ENCODE measurements around the gene TMEM132E.
A peak's percentile ranks its signal among the peaks of the same experiment; 100 is the strongest.

The TMEM132E gene

DNA sequence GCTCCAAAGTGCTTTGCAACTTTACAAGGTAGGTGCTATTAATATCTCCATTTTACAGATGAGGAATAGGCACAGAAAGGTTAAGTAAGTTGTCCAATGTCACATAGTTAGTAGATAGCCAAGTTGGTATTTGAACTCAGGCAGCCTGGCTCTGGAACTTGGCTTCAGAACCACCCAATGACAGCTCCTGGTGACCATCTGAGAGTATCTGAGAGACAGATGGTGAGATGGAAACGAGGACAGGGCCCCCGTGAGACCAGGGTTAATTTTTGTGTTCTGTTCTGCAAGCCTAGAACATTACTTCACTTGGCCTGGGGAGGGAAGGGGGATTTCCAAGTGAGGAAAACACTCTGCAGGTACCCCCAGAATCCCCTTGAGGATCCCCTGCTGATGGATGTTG lies 9.8 kb upstream of the TMEM132E start:
- DNase-seq (ENCODE audit: low spot score), result no peak
- no peak for FAIRE-seq

DNA sequence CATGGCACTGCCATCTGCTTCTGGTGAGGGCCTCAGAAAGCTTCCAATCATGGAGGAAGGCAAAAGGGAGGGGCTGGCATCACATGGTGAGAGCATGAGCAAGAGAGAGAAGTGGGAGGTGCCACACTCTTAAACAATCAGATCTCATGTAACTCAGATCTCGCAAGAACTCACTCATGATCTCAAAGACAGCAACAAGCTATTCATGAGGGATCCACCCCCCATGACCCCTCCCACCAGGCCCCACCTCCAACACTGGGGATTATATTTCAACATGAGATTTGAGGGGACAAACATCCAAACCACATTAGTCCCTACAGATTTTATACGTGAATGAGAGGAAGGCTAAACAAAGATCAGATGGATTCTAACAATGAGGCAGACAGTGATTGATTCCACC lies 8.9 kb upstream of the TMEM132E start:
- DNase-seq (ENCODE audit: low spot score) (no peak), FAIRE-seq (no peak)

DNA sequence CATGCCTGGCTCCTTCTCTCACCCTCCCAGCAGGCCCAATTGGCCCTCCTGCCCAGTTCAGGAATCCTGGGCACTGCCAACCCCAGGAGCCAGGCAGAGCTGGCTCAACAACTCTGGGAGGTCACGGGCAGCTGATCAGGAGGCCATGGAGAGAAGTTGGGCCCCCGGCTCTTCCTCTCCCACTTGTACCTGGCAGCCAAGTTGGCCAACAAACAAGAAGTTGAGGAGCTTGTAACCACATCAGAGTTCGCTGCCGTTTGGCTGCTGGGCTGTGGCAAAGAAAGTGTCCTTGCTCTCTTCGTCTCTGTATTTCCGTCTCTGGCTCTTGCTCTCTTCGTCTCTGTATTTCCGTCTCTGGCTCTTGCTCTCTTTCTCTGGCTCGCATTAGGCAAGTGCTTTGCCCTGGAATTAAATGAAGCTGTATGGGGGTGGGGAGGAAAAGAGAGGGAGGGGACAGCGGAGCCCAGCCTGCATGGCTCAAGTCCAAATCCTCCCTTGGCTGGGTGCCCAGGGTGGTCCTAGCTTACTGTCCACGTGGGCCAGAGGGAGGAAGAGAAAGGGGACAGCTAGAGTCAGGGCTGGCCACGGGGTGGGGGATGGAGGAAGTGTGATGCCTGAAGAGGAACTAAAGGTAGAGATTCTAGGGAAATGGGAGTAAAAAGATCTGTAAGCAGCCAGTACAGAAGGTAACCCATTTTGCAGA lies 7.8 kb upstream of the TMEM132E start:
- DNase-seq (ENCODE audit: low spot score), result no peak

DNA sequence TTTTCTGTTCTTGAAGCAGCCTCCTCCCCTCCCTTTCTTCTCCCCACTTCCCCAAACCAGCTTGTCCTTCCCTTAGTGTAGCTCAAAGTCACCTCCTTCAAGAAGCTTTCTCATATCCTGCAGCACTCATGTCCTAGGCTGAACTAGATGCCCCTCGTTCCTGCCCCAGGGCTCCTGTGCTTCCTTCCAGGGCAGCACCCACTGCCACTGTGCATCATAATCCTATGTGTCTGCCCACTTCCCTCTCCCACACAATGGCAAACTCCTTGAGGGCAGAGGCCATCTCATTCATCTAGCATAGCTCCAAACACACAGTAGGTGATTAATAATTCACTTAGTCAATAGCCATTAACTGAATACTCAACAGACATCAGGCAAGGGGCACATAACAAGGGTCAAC lies 6.9 kb upstream of the TMEM132E start:
- FAIRE-seq, result no peak

More for the DNA sequence above, 7.8 kb upstream of the TMEM132E start:
- no peak for FAIRE-seq

DNA sequence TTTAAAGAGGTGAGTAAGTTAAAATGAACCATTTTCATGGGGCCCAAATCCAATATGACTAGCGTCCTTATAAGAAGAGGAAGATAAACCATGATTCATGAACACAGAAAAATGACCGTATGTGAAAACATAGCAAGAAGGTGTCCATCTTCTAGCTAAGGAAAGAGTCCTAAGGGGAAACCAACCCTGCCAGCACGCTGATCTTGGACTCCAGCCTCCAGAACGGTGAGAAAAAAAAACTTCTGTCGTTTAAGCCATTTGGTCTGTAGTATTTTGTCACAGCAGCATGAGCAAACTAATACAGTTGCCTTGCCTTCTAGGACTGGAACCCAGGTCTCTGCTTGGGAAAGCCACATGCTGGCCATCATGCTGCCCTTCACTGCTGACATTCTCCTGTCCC lies 4.2 kb upstream of the TMEM132E start:
- no peak for FAIRE-seq
- no peak for DNase-seq (ENCODE audit: low spot score)

More for the DNA sequence above, 6.9 kb upstream of the TMEM132E start:
- DNase-seq (ENCODE audit: low spot score), result no peak

DNA sequence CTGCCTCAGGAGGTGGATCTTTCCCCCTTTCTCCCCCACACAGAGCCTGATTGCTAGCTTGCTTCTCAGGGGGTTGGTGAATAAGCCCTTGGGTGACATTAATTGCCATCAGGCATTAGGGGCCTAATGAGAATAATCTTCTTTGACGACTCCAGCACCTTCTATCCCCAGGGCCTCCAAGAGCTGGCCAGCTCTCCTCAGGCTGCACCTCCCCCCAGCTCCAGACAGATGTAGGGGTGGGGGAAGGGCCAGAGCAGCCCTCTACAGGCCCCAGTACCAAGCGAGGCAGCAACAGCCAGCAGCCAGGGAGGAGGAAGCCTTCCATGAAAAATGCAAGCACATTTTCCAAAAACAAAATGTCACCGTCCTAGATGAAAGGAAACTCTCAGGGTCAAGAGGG lies 1.4 kb upstream of the TMEM132E start:
- FAIRE-seq (no peak), DNase-seq (ENCODE audit: low spot score) (no peak)

DNA sequence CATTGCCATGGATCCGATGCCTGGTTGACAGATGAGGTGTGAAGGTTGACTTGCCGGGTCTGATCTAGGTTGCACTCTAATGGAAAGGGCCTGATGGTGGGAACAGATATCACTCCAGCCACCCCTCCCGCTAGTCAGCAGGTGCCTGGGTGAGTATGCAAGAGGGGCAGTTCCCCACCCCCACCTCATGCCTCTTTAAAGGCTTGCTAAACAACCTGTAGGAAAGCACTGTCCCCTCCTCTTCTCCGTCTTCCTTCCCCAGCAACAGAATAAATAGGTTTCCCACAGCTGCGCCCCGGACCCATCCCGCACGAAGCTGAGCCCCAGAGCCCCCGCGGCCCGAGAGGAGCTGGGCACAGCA lies 746 bp upstream of the TMEM132E start:
- DNase-seq (ENCODE audit: low spot score) (no peak), FAIRE-seq (no peak)

DNA sequence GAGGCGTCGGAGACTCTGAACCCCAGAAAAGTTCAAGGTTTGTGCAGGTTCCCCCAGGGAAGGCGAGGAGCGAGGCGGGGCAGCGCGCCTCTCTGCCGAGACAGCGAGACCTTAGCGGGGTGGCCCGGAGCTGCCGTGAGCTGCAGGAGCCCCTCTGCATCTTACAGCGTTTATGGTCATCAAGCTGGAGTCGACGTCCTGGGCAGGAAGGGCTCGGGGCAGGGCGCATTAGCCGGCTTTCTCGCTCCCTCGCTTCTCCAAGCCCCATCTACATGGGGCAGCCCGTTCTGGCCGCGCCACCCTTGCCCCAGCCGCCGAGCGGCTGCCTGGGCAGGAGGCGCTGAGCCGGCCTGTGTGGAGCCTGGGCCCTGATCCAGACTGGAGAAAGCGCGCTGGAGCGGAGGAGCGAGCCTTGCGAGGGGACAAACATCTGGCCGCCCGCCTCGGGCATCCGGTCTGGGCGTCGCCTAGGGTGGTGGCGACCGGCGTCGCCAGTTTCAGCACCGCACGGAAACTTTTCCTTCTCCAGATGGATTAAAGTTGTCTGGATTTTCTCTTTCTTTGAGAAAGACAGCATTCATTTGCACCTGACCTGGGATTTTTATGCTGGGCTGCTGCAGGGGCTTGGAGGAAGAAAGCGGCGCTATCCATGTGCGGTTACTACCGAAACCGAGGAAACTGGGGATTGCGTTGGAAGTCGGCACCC lies 750 bp downstream of the TMEM132E start:
- DNase-seq (ENCODE audit: low spot score) (peak; percentile 48), FAIRE-seq (no peak)

DNA sequence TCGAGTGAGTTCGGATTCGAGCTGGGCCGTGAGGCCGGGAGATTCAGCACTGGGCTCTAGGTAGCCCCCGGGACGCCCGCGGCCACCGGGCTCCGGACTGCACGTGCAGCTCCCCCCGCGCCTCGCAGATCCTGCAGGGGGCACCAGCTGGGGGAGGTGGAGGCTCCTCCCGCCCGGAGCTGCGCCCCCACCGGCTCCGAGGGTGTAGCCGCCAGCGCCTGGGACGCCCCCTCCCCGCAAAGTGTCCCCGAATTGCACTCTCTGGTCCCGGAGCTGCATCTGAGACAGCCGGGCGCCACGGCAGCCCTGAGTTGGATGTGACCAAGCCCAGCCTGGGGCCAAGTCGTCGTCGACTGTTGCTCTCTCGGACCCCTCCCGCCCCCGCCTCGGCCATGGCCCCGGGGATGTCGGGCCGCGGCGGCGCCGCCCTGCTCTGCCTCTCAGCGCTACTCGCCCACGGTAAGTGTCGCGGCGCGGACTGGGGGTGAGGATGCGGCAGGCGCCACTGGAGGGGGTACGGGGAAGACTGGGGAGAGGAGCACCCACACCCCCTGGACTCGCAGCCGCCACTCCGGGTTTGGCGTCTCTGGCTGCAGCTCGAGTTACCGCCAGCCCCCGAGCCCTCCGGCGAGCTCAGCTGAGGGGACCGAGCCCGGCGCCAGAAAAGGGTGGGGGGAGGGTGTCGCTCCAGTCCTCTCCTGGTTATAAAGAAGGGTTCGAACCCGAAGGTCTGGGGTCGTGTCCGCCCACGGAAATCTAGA lies 1.5 kb downstream of the TMEM132E start:
- DNase-seq (ENCODE audit: low spot score) (peak; percentile 31), FAIRE-seq (no peak)

DNA sequence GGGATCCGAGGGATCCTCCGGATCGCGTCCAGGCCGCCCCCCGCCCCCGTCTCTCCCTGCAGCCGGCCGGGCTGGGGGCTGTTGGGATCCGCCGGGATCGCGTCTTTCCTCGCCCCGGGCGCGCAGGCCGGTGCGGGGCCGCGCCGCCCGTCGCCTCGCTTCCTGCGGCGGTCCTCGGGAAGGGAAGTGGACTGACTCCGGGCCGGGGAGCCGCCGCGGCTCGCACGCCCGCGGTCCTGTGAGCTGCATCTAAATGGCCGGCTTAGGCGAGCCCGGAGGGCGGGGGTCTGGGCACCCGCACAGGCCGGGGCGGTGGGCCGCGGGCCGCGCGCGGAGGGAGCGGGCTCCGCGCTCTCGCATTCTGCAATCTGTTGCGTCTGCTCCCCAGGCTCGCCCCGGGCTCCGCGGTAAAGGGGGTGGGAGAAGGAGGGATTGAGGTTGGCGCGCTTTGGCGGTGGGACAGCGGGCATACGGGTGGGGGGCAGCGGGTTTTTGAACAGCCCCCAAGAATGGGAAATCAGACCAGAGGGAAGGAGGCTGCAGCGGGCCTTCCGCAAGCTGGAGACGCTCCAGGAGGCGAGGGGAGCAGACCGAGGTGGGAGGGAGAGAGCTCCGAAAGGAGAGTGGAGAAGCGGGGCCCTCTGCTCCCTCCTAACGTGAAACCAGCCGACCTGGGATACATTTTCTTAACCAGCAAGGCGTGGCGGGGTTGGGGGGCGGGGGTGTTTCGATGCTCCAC lies 2.2 kb downstream of the TMEM132E start:
- no peak for FAIRE-seq
- DNase-seq (ENCODE audit: low spot score), result no peak

DNA sequence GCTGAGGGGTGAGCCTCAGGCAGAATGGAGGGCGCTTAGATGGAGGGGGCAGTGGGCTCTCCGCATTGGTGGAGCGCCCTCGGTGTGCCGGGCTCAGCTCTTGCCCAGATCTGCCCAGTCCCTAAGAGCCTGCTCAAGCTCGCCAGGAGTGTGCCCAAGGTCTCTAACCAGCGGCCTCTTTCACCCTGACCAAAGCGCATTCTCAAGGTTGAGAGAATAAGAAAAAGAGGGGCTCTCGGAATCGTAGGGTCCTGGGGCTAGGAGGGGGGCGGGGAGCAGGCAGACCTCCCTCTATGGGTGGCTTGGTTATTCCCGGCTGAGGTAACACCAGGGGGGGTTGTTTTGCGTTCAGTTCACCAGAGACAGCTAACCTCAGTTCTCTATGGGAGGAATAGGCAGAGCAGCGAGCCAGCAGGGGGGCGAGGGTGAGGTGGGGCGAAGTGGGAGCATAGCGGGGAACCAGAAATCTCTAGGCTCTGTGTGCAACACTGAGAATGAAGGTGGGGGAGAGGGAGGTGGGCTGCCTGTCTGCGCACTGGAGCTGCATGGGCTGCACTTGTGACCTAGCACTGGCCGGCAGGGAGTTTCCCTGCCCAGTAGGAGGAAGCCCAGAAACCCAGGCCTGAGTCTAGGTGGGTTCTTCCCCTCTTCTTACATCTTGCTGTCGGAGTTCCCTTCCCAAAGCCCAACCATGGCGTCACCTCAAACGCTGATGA lies 3.0 kb downstream of the TMEM132E start:
- DNase-seq (ENCODE audit: low spot score) (no peak), FAIRE-seq (no peak)

DNA sequence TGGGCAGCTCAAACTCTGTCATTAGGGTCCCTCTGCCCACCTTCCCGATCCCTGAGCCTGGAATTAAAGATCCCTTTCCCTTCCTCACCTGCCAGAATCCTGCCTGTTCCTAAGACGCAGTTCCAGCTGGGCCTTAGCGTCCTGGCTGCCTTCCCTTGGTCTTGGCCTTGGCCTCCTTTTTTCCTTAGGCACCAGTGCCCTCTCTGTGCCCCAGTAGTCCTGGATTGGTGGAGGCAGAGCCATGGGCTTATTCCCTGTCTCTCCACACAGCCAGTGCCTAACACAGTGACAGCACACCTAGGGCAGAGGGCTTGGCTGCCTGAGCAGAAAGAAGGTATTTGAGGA lies 3.5 kb downstream of the TMEM132E start:
- FAIRE-seq (no peak), DNase-seq (ENCODE audit: low spot score) (no peak)

DNA sequence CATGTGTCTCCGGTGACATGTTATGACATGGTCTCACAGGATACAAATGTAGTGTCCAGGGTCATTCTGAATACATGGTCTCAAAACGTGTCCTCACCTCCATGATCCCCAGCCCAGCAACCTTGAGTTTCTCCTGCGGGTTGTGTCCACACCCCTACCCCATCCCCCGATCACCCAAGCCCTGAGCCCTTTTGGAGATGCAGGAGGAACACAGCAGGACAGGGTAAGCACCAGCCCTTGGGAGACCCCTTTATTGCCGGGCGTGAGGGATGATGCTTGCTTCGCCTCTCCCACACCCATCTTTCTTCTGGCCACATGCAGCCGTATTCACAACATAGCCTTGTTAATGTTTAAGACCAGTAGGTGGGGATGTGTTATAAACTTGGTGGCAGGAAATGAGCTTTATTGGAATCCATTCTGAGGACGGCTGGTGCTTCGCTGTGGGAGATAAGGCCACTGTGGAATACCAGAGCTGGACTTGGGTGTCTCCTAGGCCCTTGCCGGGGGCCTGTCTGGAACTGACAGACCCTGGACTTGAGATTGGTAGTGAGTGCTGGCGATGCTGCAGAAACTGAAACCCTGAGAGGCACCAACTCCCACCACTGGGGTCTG lies 5.5 kb downstream of the TMEM132E start:
- no peak for FAIRE-seq
- peak; percentile 30 for DNase-seq (ENCODE audit: low spot score)

DNA sequence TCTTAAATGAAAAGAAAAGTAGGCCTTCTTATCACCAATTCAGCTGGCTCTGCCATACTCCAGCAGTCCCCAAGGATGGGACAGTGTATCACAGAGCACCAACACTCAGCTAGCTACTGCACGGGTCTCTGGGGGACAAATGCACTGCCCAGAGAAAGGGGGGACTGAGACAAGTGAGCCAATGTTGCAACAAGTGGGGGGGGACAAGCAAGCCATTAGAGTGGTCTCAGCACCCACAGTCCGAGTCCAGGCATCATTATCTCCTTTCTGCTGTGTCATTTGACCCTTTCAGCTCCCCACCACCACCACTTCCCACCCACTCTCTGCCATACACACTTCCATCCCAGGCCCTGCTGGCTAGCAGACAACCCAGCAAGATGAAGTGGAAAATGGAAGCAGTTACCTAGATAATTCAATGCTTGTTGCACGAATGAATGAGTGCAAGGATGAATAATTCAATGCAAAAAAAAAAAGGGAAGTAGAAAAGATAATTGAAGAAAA lies 7.0 kb downstream of the TMEM132E start:
- no peak for FAIRE-seq

DNA sequence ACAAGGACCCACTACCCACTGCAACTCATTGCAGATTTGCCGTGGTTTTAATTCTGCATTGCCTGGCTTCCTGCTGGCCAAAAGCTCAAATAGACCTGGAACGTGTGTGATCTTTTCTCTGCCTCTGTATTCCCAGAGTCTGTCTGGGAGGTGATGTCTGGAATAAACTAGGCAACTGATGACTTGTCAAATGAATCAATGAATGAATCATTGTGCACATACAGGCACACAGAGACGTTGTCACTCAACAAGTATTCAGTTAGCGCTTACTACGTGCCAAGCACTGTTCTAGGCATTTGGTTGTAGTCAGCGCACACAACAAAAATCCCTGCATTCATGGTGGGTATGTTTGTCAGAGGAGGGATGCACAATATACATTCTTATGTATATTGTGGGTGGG lies 8.9 kb downstream of the TMEM132E start:
- DNase-seq (ENCODE audit: low spot score) (no peak), FAIRE-seq (no peak)

More for the DNA sequence above, 7.0 kb downstream of the TMEM132E start:
- no peak for DNase-seq (ENCODE audit: low spot score)

DNA sequence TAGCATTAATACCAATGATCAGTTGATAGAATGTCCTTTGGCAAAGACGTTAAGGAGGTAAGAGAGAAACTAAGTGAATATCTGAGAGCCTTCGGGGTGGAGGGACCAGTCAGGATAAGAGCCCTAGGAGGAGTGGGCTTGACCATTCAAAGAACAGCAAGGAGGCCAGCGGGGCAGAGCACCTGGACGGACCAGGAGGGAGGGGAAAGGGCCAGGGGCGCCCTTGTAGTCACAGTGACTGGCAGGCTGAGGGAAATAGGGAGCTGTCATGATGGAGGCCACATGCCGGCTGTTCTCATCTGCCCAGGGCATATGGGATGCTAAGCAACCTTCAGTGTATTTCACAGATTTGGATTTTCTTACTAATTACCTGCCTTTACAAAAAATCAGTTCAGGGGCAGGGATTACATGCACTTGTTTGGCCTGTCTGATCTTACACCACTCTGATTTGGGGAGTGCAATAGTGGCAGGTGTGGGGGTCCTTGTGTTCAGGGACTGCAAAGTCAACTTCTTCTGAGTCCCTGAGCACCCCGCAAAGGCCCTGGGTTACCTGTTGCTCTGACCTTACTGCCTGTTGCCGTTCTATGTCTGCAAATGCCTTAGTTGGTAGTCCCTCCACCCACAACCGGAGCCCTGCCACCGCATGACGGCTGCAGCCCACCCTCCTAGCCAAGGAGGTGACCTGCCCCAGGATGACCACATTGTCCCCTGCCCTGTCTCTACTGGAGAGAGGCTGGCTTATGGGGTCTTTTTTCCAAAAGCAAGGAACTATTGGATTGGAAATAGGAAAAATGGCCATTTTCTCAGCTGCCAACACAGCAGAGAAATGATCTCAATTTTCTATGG lies 10.0 kb downstream of the TMEM132E start:
- DNase-seq (ENCODE audit: low spot score) (no peak), FAIRE-seq (no peak)

DNA sequence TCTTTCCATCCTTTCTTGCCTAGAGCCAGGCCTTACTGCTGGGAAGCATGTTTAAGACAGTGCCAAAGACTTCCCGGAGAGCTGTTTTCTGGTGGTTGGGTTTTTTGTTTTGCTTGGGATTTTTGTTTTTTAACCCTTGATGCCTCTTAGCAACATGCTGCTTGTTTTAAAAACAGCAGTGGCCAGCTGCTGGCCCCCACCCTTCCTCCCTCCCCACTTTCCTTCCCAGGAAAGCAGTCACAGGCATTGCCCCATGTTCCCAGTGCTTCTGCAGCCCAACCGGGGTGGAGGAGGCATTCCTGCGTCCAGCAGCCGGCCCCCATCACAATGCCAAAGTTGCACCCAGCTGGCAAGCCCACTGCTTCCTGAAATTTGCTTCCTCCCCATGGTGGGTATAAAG lies 12.6 kb downstream of the TMEM132E start:
- FAIRE-seq (no peak), DNase-seq (ENCODE audit: low spot score) (no peak)

DNA sequence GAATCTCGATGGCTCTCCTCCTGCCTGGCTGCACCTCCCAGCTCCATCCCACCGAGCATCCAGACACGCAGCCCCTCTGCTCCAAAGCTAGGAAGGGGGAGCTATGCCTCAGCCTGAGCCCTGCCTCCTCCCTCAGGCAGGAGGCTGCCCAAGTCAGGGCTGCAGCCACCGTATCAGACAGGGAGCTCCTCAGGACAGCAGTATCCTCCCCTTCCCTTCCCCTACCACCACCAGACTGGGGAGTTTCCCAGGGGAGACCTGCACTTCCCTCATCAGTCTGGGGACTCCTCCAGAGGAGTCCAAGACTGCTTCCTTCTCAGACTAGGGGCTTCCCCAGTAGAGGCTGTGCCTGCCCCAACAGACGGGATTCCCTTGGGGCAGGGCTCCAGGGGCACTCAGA lies 17.5 kb downstream of the TMEM132E start:
- no peak for FAIRE-seq
- no peak for DNase-seq (ENCODE audit: low spot score)

DNA sequence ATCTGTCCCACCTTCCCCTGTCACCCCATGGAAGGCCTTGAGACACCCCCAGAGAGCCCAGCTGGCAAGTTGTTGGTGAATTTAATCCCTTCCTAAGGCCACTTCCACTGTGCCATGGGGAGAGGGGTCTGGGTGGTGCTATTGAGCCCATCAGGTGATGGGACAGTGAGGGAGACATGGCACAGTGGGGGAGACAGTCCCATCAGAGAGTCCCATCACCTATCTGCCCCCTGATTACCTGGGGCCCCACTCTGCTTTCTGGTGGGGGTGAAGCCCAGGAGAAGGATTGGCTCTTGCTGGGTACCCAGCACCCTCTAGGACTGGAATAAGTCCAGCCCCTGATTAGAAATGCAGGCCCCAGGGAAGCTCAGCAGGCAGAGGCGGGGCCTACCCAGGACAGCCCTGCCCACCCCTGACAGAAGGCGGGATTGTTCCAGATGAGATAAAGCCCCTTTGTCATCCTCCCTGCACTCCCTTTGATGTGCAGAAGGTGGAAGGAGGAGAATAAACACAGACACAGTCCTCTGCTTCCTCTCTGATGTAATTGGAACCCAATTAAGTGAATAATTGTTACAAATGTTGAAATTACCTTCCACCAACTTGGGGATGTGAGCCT lies 18.9 kb downstream of the TMEM132E start:
- DNase-seq (ENCODE audit: low spot score) (no peak), FAIRE-seq (no peak)

All from urothelium cell line (cell line).